Mononuclear cell (primary cell): Measurements from ENCODE around the gene CDH23. TPM values are rescaled to one million over a fixed set of nuclear protein-coding genes. Genes with fewer than 3 reads are reported as not detected.

Source experiments
- H3K27me3 ChIP-seq: 2 replicates; pipeline ENCODE4 v1.6.0; 2011; ENCODE audit warnings: low read length, control low read depth; ENCODE audit not compliant: insufficient read depth
- H3K4me1 ChIP-seq: 2 replicates; pipeline ENCODE4 v1.5.1; 2011; ENCODE audit warnings: mild to moderate bottlenecking, low read length, control low read depth; ENCODE audit not compliant: insufficient read depth
- H3K4me3 ChIP-seq: 2 replicates; pipeline ENCODE4 v1.5.1; 2011; ENCODE audit warnings: mild to moderate bottlenecking, low read length, moderate library complexity
- H3K9me3 ChIP-seq: 2 replicates; pipeline ENCODE4 v1.5.1; 2011; ENCODE audit warnings: low read depth, mild to moderate bottlenecking, control low read depth, low read length
- total RNA-seq: library from RNA; depleted of rRNA; stranded (reverse); fragments of >200 nt; gene quantifications from one replicate; pipeline ENCODE4 v1.2.3, GENCODE V29; 2012

Gene CDH23
- total RNA-seq, 1 donor = 5.0 TPM

GRCh38 chr10:71749396-71749795 lies 352.7 kb downstream of the CDH23 start:
- Histone ChIP-seq H3K9me3 (no peaks in the 10 kb centered on the region), H3K4me3 (no peak overlapping the region), H3K27me3 (no peaks in the 10 kb centered on the region), H3K4me1 (peaks cover 100% of the 10 kb centered on the region)

- Histone ChIP-seq H3K4me3 (no peak overlapping the region), H3K27me3 (no peaks in the 10 kb centered on the region), H3K4me1 (peaks cover 100% of the 10 kb centered on the region), H3K9me3 (no peaks in the 10 kb centered on the region)
These were observed 353.6 kb downstream of the CDH23 start for GRCh38 chr10:71750124-71750841.

GRCh38 chr10:71750986-71751385 lies 354.3 kb downstream of the CDH23 start:
- no peaks in the 10 kb centered on the region for H3K9me3 ChIP-seq
- H3K4me1 ChIP-seq = peaks cover 100% of the 10 kb centered on the region
- no peak overlapping the region for H3K4me3 ChIP-seq
- H3K27me3 ChIP-seq = no peaks in the 10 kb centered on the region

GRCh38 chr10:71751515-71752224 lies 354.9 kb downstream of the CDH23 start:
- Histone ChIP-seq H3K9me3 (no peaks in the 10 kb centered on the region), H3K27me3 (no peaks in the 10 kb centered on the region), H3K4me3 (no peak overlapping the region), H3K4me1 (peaks cover 100% of the 10 kb centered on the region)

- no peaks in the 10 kb centered on the region for H3K27me3 ChIP-seq
- no peak overlapping the region for H3K4me3 ChIP-seq
- no peaks in the 10 kb centered on the region for H3K9me3 ChIP-seq
- peaks cover 100% of the 10 kb centered on the region for H3K4me1 ChIP-seq
These were observed 355.8 kb downstream of the CDH23 start for GRCh38 chr10:71752391-71753090.

GRCh38 chr10:71753091-71753959 lies 356.6 kb downstream of the CDH23 start:
- H3K9me3 ChIP-seq = no peaks in the 10 kb centered on the region
- H3K4me1 ChIP-seq = peaks cover 100% of the 10 kb centered on the region
- H3K4me3 ChIP-seq = no peak overlapping the region
- no peaks in the 10 kb centered on the region for H3K27me3 ChIP-seq

- Histone ChIP-seq H3K4me1 (peaks cover 100% of the 10 kb centered on the region), H3K27me3 (no peaks in the 10 kb centered on the region), H3K9me3 (no peaks in the 10 kb centered on the region), H3K4me3 (no peak overlapping the region)
These were observed 357.3 kb downstream of the CDH23 start for GRCh38 chr10:71753960-71754505.

- no peaks in the 10 kb centered on the region for H3K27me3 ChIP-seq
- no peak overlapping the region for H3K4me3 ChIP-seq
- peaks cover 100% of the 10 kb centered on the region for H3K4me1 ChIP-seq
- H3K9me3 ChIP-seq = no peaks in the 10 kb centered on the region
These were observed 357.8 kb downstream of the CDH23 start for GRCh38 chr10:71754562-71754961.

GRCh38 chr10:71755179-71755879 lies 358.6 kb downstream of the CDH23 start:
- Histone ChIP-seq H3K27me3 (no peaks in the 10 kb centered on the region), H3K9me3 (no peaks in the 10 kb centered on the region), H3K4me1 (peaks cover 95% of the 10 kb centered on the region), H3K4me3 (no peak overlapping the region)

- no peaks in the 10 kb centered on the region for H3K9me3 ChIP-seq
- H3K27me3 ChIP-seq = no peaks in the 10 kb centered on the region
- peaks cover 95% of the 10 kb centered on the region for H3K4me1 ChIP-seq
- no peak overlapping the region for H3K4me3 ChIP-seq
These were observed 359.8 kb downstream of the CDH23 start for GRCh38 chr10:71756311-71757191.

GRCh38 chr10:71757399-71757922 lies 360.7 kb downstream of the CDH23 start:
- peaks cover 95% of the 10 kb centered on the region for H3K4me1 ChIP-seq
- no peaks in the 10 kb centered on the region for H3K9me3 ChIP-seq
- H3K4me3 ChIP-seq = no peak overlapping the region
- no peaks in the 10 kb centered on the region for H3K27me3 ChIP-seq

GRCh38 chr10:71761105-71761511 lies 364.4 kb downstream of the CDH23 start:
- H3K4me3 ChIP-seq = no peak overlapping the region
- peaks cover 95% of the 10 kb centered on the region for H3K4me1 ChIP-seq
- no peaks in the 10 kb centered on the region for H3K27me3 ChIP-seq
- no peaks in the 10 kb centered on the region for H3K9me3 ChIP-seq

- Histone ChIP-seq H3K4me3 (no peak overlapping the region), H3K27me3 (no peaks in the 10 kb centered on the region), H3K4me1 (peaks cover 95% of the 10 kb centered on the region), H3K9me3 (no peaks in the 10 kb centered on the region)
These were observed 364.9 kb downstream of the CDH23 start for GRCh38 chr10:71761541-71762113.
